Measurements from ENCODE around the gene NPRL2.

- TF ChIP-seq CTCF (IDR thresholded peaks at IDR 0.05) (no peak), TP53 (CRISPR knock-in tag; IDR thresholded peaks at IDR 0.05) (no peak), ATF2 (CRISPR knock-in tag; IDR thresholded peaks at IDR 0.05; ENCODE audit: borderline replicate concordance, low read depth) (no peak)
Measured at GRCh38 chr3:50358355-50358910, 7.9 kb upstream of the NPRL2 start.

Data from WTC11 (cell line).